Islet of Langerhans (tissue), 1 donor: Measurements from ENCODE around the gene ZNF248.

Experiments
- FAIRE-seq: peaks from one replicate; lab custom pipeline; 2011; peaks lifted over from hg19 to GRCh38; lab: Jason Lieb, UNC

ZNF248 gene

DNA sequence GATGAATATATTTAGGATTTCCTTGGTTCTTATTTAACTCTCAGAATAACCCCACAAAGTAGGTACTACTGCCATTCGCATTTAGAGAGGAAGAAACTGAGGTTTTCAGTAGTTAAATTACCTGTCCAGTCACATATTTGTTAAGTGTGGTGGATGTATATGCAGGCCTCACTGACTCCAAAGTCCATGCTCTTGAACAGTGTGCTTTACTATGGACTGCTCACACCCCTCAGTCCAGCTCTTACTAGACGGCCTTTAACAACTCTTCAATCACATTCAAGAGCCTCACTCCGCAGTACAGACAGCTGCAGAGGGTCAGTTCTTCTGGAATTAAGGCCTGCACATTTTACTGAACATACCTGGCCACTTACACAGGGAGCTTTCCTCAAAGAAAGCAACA, 36.2 kb downstream of the ZNF248 start:
- FAIRE-seq: no peak

DNA sequence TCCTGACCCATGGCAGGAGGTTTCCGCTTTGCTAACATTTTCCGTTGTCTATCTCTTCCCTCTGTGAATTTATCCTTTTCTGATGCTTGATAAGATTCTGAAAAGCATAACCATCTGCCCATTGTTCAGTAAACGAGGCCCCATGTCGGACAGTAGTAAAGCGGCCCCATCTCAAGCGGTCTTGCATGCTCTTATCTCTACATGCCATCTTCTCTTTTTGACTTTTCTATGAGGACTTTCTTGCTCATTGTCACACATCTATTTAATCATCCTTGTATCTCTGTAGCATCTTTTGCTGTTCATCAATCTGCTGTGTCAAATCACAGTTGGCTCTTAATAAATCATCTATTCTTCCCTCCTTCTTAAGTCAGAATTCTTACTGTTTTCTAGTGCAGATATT, 37.6 kb downstream of the ZNF248 start:
- no peak for FAIRE-seq

DNA sequence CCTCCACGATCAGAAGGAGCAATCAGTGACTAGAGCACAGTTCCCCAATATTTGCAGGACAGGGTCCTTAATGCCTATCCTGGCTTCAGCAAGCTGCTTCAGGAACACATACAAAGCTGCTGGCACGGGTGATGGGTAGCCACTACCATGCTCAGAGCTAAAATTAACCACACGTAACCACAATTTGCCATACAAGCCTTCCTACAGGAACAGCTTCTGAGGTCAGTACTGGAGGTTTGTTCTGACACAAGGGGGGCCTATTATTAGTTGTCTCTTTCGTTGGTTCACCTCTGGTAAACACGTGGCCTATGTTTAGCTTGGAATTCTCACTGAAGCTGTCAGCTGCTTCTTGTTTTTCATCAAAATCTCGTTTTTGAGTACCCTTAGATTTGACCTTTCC, 41.1 kb downstream of the ZNF248 start:
- no peak for FAIRE-seq

DNA sequence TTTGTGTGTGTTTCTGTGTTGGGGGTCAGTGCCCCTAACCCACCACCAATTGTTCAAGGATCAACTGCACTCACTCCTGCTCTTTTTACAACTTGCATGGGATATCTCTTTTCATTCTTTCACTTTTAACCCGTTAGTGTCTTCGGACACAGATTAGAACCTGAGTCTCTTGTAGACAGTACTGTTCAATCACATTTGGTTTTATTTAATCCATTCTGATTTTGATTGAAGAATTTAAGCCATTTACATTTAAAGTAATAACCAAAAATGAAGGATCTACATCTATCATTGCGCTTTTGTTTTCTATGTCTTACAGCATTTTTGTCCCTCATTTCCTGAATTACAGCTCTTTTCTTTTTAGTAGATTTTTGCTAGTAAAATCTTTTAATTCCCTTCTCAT, 43.6 kb downstream of the ZNF248 start:
- FAIRE-seq: no peak

DNA sequence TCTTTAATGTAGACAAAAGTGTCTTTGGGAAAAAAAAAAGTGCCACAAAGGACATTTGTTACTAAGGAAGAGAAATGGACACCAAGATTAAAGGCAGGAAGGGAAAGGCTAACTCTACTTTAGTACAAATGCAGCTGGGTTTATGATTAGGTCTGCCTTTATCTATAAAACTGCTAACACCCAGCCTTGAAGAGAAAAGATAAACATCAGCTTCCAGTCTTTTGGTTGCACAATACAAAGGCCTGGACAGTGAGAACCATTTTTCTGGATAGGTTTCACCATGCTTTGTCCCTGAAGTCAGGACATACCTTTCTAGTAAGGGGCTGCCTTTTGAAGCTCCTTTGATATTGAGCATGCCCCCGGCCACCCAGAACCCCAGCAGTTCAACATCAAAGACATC, 45.1 kb downstream of the ZNF248 start:
- no peak for FAIRE-seq

DNA sequence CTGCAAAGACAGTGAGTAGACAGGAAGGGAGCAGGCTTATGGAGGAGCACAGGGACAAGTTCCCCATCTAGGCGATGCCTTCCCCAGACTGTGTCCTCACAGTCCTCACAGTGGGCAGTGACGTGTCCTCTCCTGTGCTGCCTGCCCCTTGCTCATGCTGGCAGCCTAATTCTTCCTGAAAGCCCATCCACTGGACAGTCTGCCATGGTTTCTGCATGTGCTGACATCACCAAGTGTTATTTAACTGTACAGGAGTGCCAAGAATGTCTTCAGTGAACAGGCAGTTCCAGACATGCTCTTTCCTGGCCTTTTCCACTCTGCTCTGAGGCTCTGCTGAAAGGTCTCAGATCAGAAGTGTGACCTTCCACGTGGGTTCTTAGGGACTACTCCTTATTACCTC, 54.1 kb downstream of the ZNF248 start:
- FAIRE-seq: no peak

DNA sequence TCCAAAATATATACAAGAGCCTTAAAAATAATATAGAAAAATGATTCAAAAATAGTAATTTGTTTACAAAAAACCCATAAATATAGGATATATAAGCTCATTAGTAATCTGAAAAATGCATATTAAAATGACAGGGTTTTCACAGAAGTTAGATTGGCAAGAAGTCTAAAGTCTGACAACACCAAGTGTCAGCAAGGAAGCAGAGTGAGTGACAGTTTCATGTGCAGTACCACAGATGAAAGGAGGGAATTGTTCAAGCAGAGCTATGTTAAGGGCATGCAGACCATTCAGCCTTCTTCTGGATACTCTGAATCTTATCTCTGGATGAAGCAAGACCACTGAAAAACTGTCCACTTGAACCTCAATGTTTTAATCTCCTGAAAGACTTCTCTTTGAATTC, 55.9 kb downstream of the ZNF248 start:
- FAIRE-seq: no peak

DNA sequence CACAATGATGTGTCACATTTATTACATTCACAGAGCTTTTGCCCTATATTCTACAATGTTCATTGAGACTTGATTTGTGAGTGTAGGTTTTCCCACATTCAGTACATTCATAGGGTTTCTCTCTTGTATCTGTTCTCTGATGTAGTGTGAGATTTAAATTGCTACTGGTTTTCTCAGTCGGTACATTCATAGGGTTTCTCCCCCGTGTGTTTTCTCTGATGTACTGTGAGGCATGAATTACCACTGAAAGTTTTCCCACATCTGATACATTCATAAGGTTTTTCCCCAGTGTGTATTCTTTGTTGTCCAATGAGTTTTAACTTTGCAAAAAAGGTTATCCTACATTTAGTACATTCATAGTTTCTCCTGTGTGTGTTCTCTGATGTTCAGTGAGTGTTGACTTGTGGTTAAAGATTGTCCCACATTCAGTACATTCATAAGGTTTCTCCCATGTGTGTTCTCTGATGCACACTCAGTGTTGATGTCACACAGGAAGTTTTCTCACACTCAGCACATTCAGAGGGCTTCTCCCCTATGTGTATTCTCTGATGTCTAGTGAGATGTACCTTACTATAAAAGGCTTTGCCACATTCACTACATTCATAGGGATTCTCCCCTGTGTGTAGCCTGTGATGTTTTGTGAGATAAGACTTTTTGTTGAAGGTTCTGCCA, 63.0 kb downstream of the ZNF248 start:
- no peak for FAIRE-seq

DNA sequence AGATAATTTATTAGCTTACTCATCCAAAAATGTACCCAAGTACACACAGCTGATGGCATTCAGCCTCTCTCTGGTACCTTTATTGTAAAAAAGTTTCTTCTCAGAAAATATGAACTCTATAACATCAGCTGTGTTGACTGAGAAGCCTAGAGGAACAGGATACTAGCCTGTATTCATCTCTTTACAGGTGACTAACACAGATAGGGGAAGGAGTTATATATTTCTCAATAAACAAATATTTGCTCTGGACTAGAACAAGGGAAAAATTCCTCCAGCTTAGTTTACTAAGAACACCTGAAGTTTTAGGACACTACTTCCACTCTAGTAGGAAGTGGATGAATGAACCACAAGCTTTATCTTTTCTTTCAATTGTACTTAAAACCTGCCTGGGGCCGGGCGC, 67.8 kb downstream of the ZNF248 start:
- no peak for FAIRE-seq

DNA sequence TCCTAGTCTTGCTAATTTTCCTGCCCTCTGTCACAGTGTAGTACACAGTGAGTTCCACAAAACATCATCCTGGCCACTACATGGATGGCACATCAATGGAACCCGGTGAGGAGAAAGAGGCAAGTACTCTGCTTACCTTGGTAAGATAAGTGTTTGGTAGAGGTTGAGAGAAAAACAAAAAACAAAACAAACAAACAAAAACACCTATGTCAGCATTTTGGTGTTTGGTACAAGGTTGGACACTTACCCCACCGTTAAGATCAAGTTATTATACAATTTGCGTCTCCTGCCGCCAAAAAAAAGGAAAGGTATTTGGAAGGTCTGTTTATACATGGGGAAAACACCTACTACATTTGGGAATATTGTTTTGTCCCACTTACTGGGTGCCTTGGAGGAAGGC, 72.7 kb downstream of the ZNF248 start:
- no peak for FAIRE-seq

DNA sequence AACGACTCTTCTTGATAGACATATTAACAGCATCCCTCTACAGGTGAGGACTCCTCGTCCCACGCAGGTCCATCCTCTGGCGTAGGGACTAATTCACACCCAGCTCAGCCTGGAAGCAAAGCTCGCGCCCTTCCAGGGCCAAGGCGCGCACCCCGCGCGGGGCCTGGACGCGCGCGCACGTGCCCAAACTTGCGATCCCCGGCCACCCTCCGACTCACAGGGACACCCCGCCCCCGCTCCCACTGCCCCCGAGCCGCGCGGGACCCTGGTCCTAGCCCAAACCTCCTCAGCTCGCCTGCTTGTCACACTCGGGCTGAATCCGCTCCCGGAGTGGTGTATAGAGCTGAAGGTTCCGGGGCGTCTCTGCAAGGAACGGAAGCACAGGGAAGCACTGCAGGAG, 76.9 kb downstream of the ZNF248 start:
- no peak for FAIRE-seq

DNA sequence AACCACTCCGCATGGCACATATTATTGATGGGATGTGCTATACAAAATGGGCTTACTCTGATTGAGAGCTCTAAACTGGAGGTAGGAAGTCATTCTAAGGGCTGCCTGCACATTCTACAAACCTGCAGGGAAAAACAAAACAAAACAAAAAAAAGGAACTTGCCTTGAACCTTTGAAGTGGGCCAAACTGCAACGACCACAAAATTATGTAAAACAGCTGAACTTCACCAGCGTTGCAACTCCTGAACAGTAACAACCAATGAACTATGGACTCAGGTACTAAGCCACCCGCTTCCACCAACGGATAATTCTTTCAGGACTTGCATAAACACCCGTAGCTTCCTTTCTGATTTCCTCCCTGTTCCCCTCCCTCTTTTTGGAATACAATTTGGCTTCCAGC, 80.4 kb downstream of the ZNF248 start:
- FAIRE-seq: no peak

DNA sequence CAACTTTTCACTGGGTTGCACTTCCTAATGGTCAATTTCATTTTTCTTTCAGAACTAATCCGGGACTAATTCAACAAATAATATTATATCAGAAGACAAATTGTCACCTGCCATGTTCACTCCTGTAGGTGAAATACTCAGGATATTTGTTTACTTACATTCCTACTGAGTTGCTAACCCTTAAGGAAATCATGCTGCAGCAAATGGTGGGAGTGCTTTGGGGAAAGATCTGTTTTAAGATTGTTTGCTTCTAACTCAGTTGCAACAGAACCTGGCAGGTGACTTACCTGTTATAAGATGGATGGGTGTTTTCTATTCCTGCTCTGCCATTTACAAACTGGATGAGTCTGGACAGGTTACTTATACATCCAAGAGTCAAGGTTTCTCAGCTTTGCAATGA, 81.8 kb downstream of the ZNF248 start:
- no peak for FAIRE-seq

DNA sequence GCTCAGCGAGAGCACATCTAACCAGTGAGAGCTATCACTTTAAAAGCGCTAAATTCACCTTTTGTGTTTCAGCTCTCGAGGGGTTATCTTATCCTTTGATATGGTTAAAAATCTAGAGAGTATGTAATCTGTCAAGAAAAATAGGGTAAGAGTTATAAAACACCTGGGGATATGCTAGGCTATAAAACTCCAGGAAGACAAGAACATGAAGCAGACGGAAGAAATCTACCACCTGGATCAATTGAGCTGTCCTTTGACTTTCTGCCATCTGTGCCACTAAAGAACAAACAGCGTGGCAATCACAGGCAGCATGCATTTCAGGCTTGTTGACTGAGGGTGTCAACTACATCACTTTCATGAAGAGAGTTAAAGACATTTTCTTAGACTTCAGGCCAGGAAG, 83.1 kb downstream of the ZNF248 start:
- FAIRE-seq: no peak

DNA sequence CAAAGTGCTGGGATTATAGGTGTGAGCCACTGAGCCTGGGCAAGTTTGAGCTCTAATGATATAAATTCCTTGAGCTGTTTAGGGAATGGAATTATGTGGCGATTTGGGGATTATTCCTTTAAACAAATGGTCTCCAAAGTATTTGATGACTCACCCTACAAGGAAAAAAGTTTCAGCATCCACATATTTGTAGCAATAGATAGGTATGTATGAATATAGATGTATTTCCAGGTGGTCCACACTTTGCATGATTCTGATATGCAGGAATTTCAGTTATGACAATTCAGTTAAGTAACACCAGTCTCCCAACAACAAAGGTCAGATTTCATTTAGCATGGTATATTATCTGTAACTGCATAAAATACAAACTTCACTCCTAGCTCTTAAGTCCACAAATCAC, 92.2 kb downstream of the ZNF248 start:
- no peak for FAIRE-seq

DNA sequence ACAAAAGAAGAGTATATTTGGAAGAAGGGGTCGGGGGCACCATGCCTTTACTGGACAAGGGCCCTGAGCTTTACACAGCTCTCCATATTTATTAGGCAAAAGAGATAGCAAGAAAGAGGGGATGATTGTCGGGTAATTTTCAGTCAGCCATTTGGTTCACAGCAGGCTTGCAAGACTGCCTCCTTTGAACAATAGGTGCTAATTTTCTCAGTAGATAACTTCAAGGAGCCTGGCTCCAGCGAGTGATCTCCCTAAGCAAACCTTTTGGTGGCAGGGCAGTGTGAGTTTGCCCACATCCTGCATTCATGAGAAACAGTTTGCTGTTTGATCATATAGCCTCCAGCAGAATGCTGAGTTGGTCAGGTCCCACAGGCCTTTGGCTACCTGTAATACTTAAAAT, 94.3 kb downstream of the ZNF248 start:
- no peak for FAIRE-seq

DNA sequence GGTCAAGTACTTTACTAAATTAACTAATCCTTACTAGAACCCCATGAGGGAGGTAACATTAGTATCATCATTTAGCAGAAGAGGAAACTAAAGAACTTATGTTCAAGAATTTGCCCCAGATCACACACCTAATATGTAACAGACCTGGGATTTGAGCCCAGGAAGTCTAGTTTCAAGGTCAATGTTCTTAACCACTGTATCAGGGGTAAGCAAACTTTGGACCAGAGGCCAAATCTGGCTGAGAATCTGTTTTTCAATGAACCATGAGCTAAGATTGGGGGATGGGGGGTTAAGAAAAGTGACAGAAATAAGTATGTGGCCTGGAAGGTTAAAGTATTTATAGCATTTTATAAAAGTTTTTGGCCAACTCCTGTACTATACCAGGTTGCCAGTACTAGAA, 95.1 kb downstream of the ZNF248 start:
- FAIRE-seq: no peak

DNA sequence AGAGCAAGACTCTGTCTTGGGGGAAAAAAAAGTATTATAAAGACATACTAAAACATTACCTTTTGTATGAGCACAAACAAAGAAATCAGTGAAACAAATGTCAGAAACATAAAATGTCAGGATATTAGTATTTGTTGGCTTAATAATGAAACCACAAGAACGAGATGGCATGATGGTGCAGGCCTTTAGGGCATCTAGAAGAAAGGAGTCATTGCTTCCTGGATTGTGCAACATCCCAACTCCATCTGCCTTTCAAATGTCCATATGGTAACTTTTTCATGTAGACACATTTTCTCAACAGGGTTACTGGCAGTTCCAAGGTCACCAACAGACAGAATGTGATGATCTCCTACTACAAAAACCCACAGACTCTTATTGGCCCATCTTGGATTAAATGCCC, 96.6 kb downstream of the ZNF248 start:
- no peak for FAIRE-seq

DNA sequence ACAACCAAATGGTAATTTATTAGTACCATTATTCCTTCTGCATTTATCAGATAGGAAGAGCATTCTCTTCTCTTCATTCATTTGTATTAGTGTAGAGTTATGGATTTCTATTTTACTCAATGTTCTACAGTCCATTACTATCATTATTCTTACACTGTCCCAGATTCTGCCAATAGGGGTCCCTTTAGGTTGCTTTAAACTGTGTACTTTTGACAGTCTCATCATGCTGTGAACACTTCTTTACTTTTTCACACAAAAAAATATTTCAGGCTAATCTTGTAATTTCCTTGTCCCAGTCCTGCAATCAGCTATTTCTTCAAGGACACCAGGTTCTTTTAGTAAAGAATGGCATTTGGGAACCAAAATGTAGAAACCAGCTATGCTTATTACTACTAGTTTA, 99.3 kb downstream of the ZNF248 start:
- no peak for FAIRE-seq

DNA sequence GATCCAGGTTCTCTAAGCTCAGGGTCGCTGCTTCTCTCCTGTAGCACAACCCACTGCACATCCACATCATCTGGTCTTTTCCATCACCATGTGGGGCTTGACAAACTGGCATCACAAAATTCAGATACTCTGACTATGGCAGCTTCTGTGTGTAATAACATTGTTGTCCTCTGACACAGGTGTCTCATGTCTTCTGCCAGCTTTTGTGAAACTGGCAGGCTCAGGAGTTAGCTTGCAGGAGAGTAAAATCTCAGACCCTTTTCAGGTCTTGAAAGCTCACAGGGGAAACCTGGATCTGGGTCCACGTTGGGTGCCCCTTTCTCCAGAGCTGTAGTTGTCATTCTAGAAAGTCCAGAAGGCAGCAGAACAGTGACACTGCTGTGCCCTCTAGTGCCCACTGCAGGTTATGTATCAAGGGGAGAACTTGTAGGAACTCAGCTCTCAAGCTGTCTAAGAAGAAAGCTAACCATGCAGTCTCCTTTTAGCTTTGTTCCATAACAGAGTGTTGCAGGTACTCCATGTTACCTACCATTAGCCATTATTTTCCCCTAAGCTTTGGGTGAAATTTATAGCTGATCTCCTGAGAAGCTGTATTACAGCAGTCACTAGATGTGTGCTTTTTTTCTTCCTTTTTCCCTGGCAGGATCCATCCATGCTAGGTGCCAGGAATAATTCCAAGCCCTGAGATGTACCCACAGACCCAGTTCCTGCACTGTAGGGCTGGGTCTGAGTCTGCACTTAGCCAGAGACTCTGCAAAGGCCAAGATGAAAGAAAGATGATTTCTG, 102.7 kb downstream of the ZNF248 start:
- FAIRE-seq: no peak

DNA sequence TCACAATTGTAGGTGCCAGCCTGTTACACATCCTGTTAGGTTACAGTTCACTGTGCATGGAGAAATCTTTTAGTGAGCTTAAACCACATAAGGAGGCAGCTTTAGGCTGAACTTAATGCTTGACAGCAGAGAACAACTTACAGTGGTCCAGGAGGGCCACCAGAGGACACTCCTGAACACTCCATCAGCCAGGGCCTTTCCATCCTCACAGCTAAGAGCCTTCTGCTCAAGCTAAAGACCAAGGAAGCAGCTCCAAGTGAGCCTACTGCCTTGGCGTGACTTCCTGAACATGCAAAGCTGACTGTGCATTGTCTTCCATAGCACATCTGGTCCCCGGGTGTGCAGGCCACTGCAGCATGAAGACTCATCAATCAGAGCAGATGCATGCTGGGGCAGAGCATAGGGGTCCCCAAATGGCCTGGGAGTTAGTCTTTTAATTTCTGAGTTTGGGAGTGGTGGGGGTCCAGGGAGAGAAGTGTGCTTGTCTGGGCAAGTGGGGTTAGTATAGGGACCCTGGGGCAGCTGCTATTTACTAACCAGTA, 105.0 kb downstream of the ZNF248 start:
- FAIRE-seq: no peak

DNA sequence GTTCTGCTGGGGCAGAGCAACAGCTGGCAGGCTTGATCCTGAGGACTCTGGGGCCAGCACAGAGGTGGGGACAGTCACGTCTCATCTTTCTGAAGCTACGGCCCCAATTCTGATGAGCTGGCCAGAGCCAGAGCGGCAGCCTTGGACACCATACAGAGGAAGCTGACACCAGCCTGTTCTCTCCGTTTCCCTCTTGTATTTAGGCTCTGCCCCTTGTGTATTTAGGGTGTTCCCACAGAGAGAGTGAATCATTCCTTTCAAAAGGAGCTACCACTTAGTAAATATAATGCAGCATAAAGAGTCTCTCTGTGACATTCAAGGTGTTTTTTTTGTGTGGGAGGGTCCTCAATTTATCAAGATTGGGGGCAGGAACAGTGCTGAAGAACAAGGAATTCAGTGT, 109.2 kb downstream of the ZNF248 start:
- no peak for FAIRE-seq

DNA sequence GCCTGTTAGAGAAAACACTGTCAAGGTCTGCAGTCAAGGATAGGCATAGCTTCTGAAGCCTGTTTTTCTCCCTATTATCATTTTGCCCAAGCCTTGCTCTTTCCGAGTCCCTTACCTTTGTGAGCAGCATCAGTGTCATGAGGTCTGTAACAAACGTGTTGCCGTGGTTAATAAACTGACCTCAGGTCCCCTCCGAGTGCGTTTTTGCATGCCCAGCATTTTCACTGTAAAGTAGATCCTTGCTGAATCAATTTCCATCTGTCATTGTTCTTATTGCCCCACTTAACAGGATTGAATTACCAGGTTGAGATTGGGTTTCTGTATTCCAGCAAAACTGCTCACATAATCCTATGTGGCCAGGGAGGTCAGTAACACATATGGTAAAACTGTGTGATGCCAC, 110.3 kb downstream of the ZNF248 start:
- no peak for FAIRE-seq

DNA sequence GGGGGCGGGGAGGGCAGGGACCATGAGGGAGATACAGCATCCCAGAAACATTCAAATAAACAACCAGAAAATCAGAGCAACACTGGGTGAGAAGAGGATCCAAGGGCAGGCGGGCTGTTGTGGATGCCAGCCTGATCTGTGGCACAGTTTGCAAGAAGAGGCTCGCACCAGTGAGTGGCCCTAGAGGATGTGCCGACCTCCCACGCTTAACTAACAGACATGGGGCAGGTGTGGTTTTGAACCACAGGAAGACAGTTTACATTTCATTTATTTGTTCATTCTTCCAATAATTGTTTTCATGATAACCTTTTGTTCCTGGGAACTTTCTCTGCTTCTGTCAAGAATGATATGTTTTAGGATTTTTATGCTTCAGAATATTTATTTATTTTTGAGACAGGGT, 115.6 kb downstream of the ZNF248 start:
- no peak for FAIRE-seq
